Measurements from ENCODE around the gene DNAAF2. TPM values are rescaled to one million over a fixed set of nuclear protein-coding genes. Genes with fewer than 3 reads are reported as not detected.
A peak's percentile ranks its signal among the peaks of the same experiment; 100 is the strongest.

Gene DNAAF2
- total and polyA plus RNA-seq, 4 donors: 4.2 to 8.2 (median 5.3) TPM

GRCh38 chr14:49640540-49641417, 5.7 kb upstream of the DNAAF2 start:
- no peak for DNase-seq (ENCODE audit: low spot score)
- WGBS: 71% methylated on average over 7 of the region's 7 CpGs
- Histone ChIP-seq H3K9ac (ENCODE audit: low read depth in 1 of 2, low read length in 2 of 2) (no peak overlapping the region), H3K4me1 (ENCODE audit: control insufficient read depth in 4 of 4, insufficient read depth in 4 of 4, low read length in 3 of 4) (peaks cover 4 to 43% (median 35%) of the 10 kb centered on the region in 4 donors), H3K27me3 (ENCODE audit: control insufficient read depth in 4 of 4, insufficient read depth in 4 of 4, low read length in 3 of 4) (no peaks in the 10 kb centered on the region), H3K9me3 (ENCODE audit: control insufficient read depth in 4 of 4, low read length in 3 of 4) (no peaks in the 10 kb centered on the region), H3K4me3 (ENCODE audit: low read depth in 1 of 3, low read length in 3 of 3) (no peak overlapping the region), H3K36me3 (ENCODE audit: control insufficient read depth in 4 of 4, insufficient read depth in 3 of 4, low read depth in 1 of 4, low read length in 3 of 4) (peaks cover 0 to 6% (median 0%) of the 10 kb centered on the region in 4 donors), H3K27ac (ENCODE audit: low read depth in 1 of 2, low read length in 2 of 2) (peak overlapping the region; percentile 79 to 83)
- no peak for TF ChIP-seq YY1 (IDR thresholded peaks at IDR 0.05)
- no peak for TF ChIP-seq FOXA1 (IDR thresholded peaks at IDR 0.05)
- TF ChIP-seq REST (IDR thresholded peaks at IDR 0.05): no peak
- no peak for TF ChIP-seq FOXA2 (IDR thresholded peaks at IDR 0.05)
- no peak for TF ChIP-seq MAX (IDR thresholded peaks at IDR 0.05)
- TF ChIP-seq ATF3 (IDR thresholded peaks at IDR 0.05): no peak
- TF ChIP-seq ZBTB33 (IDR thresholded peaks at IDR 0.05): no peak

- Histone ChIP-seq H3K4me1 (ENCODE audit: control insufficient read depth in 4 of 4, insufficient read depth in 4 of 4, low read length in 3 of 4) (peaks cover 4 to 43% (median 34%) of the 10 kb centered on the region in 4 donors), H3K9ac (ENCODE audit: low read depth in 1 of 2, low read length in 2 of 2) (no peak overlapping the region), H3K4me3 (ENCODE audit: low read depth in 1 of 3, low read length in 3 of 3) (no peak overlapping the region), H3K27ac (ENCODE audit: low read depth in 1 of 2, low read length in 2 of 2) (no peak overlapping the region), H3K36me3 (ENCODE audit: control insufficient read depth in 4 of 4, insufficient read depth in 3 of 4, low read depth in 1 of 4, low read length in 3 of 4) (peaks cover 0 to 6% (median 0%) of the 10 kb centered on the region in 4 donors), H3K27me3 (ENCODE audit: control insufficient read depth in 4 of 4, insufficient read depth in 4 of 4, low read length in 3 of 4) (no peaks in the 10 kb centered on the region), H3K9me3 (ENCODE audit: control insufficient read depth in 4 of 4, low read length in 3 of 4) (no peaks in the 10 kb centered on the region)
- DNase-seq (ENCODE audit: low spot score): no peak
- WGBS: 96% methylated on average over 3 of the region's 3 CpGs
- TF ChIP-seq RAD21 (IDR thresholded peaks at IDR 0.05): no peak
- TF ChIP-seq REST (IDR thresholded peaks at IDR 0.05): no peak
- TF ChIP-seq GABPA (IDR thresholded peaks at IDR 0.05 in 1 of 2, conservative IDR thresholded peaks at IDR 0.05 in 1 of 2): no peak
- TF ChIP-seq ZBTB33 (IDR thresholded peaks at IDR 0.05): no peak
- no peak for TF ChIP-seq FOXA1 (IDR thresholded peaks at IDR 0.05)
- TF ChIP-seq HNF4A (conservative IDR thresholded peaks at IDR 0.05): no peak
- no peak for TF ChIP-seq TAF1 (conservative IDR thresholded peaks at IDR 0.05)
- TF ChIP-seq SP1 (IDR thresholded peaks at IDR 0.05): no peak
- no peak for TF ChIP-seq ATF3 (IDR thresholded peaks at IDR 0.05)
- TF ChIP-seq HNF4G (IDR thresholded peaks at IDR 0.05): no peak
- TF ChIP-seq JUND (IDR thresholded peaks at IDR 0.05): no peak
- TF ChIP-seq YY1 (IDR thresholded peaks at IDR 0.05): no peak
- no peak for TF ChIP-seq RXRA (IDR thresholded peaks at IDR 0.05)
- no peak for TF ChIP-seq FOXA2 (IDR thresholded peaks at IDR 0.05)
Observed at GRCh38 chr14:49637534-49638078, 2.6 kb upstream of the DNAAF2 start.

Measured in liver (tissue), 9 donors.